Small intestine (tissue), 7 donors: Measurements from ENCODE around the gene GPLD1. TPM values are rescaled to one million over a fixed set of nuclear protein-coding genes. Genes with fewer than 3 reads are reported as not detected.
A peak's percentile ranks its signal among the peaks of the same experiment; 100 is the strongest.

Experiments
- DNase-seq, 2 donors: peaks; one replicate each; pipeline versions ENCODE4 v3.0.0 to v3.0.0-alpha.2; 2013
- FAIRE-seq: peaks from 2 replicates; lab custom pipeline; 2012; peaks lifted over from hg19 to GRCh38; lab: Jason Lieb, UNC
- H3K27ac ChIP-seq, 3 donors: one replicate each; pipeline ENCODE4 v1.5.1; 2013; ENCODE audit warnings: low read length in 2 of 3, mild to moderate bottlenecking in 2 of 3, control low read depth in 1 of 3, inconsistent platforms in 1 of 3, low read depth in 1 of 3, moderate library complexity in 1 of 3
- H3K27me3 ChIP-seq, 3 donors: one replicate each; pipeline ENCODE4 v1.6.1; 2013; ENCODE audit warnings: low read length in 3 of 3, inconsistent platforms in 1 of 3; ENCODE audit not compliant: control insufficient read depth in 3 of 3, insufficient read depth in 3 of 3
- H3K36me3 ChIP-seq, 3 donors: one replicate each; pipeline ENCODE4 v1.6.1; 2013; ENCODE audit warnings: low read length in 3 of 3, inconsistent platforms in 1 of 3, low read depth in 1 of 3, mild to moderate bottlenecking in 1 of 3, moderate library complexity in 1 of 3; ENCODE audit not compliant: control insufficient read depth in 3 of 3, insufficient read depth in 2 of 3
- H3K4me1 ChIP-seq, 3 donors: one replicate each; pipeline ENCODE4 v1.6.1; 2013; ENCODE audit warnings: low read length in 2 of 3, inconsistent platforms in 1 of 3, low read depth in 1 of 3, mild to moderate bottlenecking in 1 of 3, moderate library complexity in 1 of 3; ENCODE audit not compliant: control insufficient read depth in 3 of 3, insufficient read depth in 2 of 3
- H3K4me3 ChIP-seq, 3 donors: one replicate each; pipeline ENCODE4 v1.5.1; 2013; ENCODE audit warnings: low read length in 3 of 3, control low read depth in 1 of 3, inconsistent platforms in 1 of 3, low read depth in 1 of 3, mild to moderate bottlenecking in 1 of 3, moderate library complexity in 1 of 3
- H3K9me3 ChIP-seq, 2 donors: one replicate each; pipeline ENCODE4 v1.6.1; 2013; ENCODE audit warnings: low read depth in 1 of 2, low read length in 1 of 2; ENCODE audit not compliant: control insufficient read depth in 2 of 2, insufficient read depth in 1 of 2
- WGBS, 3 donors: extraction: QIAGEN DNeasy Blood & Tissue Kit; methylation state at CpG; one replicate each; pipeline ENCODE4 v1.1.7; 2013; 5-methylcytosine and 5-hydroxymethylcytosine counted together
- polyA plus RNA-seq, 4 donors: library from polyadenylated mRNA; stranded (reverse) in 3 of 4; unstranded in 1 of 4; fragments of 200-250 nt in 3 of 4; fragments of 120-200 nt in 1 of 4; gene quantifications; one replicate each; pipeline versions ENCODE4 v1.2.1 to v1.2.3, GENCODE V29; 2013
- donor health status: healthy with polysubstance abuse.
- donor health status: control.
- donor health status: control.
- donor health status: Bipolar disorder and iron deficiency.
- donor health status: healthy.

Gene GPLD1
- polyA plus RNA-seq, 4 donors, result 0.28 to 1.4 TPM; not detected in 2

DNA sequence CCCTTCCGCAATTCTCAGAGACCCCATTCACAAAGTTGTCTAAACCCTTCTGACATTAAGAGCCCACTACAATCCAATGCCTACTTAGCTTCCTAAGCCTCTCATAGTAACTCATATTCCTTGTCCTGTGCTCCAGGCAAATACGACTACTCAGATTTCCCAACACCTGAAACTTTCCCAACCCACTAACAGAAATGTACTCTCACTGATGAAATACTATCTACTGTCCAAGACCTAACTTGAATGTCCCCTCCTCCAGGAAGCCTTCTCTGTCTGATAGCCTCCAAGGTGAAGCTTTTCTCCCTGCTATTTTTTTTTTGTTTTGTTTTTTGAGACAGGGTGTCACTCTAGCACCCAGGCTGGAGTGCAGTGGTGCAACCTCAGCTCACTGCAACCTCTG lies 30.4 kb downstream of the GPLD1 start:
- Histone ChIP-seq H3K4me3 (no peak overlapping the region), H3K36me3 (peaks cover 0 to under 1% (median 0%) of the 10 kb centered on the region in 3 donors), H3K9me3 (no peaks in the 10 kb centered on the region), H3K4me1 (no peaks in the 10 kb centered on the region), H3K27ac (no peak overlapping the region), H3K27me3 (no peaks in the 10 kb centered on the region)
- FAIRE-seq (no peak), DNase-seq (no peak)
- WGBS, 3 donors, result 89 to 94% (median 91%) methylated on average over 2 of the region's 2 CpGs

DNA sequence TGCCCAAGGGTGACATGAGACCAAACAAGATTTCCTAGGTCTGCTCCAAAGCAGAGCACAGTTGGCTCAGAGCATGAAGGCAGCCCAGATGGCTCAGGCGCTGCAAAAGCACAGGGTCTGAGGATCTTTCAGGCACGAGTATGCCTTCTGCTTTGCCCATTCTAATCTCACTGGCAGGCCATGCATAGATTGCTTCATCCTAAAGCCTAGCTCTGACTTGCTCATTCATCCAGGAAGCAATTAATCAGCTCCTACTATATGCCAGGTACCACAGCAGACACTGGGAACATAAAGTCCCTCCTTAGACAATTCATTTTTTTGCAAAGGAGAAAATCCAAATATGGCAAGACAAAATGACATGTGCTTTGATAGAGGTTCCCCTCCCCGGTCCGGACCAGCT lies 31.2 kb downstream of the GPLD1 start:
- no peak overlapping the region for H3K4me3 ChIP-seq
- WGBS, 3 donors, result 58 to 67% (median 63%) methylated on average over 4 of the region's 4 CpGs
- H3K27ac ChIP-seq, result no peak overlapping the region
- FAIRE-seq (no peak), DNase-seq (no peak)
- no peaks in the 10 kb centered on the region for H3K9me3 ChIP-seq
- H3K36me3 ChIP-seq, result peaks cover 0 to 2% (median 0%) of the 10 kb centered on the region in 3 donors
- no peaks in the 10 kb centered on the region for H3K27me3 ChIP-seq
- H3K4me1 ChIP-seq, result no peaks in the 10 kb centered on the region

DNA sequence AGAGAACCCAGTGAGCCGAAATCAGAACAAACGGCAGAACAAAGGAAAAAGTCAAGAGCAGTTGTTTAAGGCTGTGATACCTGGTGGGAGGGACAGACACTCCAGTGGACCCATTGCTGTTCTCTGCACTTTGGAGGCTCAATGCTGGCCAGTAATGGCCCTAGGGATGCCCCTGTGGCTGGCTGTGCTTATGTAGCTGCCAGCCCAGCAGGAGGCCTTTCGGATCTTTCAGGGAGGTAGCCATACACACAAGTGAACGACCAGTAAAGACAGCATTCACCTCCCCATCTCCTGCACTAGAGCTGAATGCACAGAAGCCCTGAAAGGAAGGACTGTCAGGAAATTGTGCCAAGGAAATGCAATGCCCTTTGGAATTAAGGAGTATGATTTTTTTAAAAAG lies 34.3 kb downstream of the GPLD1 start:
- no peak overlapping the region for H3K4me3 ChIP-seq
- no peak for FAIRE-seq
- DNase-seq, result no peak
- no peaks in the 10 kb centered on the region for H3K9me3 ChIP-seq
- no peaks in the 10 kb centered on the region for H3K4me1 ChIP-seq
- H3K27ac ChIP-seq, result no peak overlapping the region
- 91 to 93% (median 92%) methylated on average over 4 of the region's 4 CpGs for WGBS, 3 donors
- H3K36me3 ChIP-seq, result peaks cover 0 to 2% (median 0%) of the 10 kb centered on the region in 3 donors
- H3K27me3 ChIP-seq, result no peaks in the 10 kb centered on the region

DNA sequence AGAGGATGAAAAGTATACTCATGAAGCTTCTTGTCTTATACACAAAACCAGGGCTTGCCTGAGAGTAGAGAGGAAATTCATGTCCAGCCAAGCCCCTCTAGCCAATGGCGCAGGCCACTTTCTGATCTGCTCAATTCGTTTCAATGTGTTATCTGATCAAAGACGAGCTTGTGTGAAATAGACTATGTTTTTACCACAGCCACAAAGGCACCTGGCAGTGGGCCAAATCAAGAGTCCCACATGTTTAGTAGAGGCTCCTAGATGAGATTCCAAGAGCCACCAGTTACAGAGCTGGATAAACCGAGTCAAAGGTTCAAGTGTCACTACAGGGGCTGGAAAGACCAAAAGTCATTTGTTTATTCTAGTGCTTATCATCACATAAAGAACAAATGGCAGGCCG lies 34.9 kb downstream of the GPLD1 start:
- Histone ChIP-seq H3K4me1 (no peaks in the 10 kb centered on the region), H3K36me3 (peaks cover 0 to 2% (median 0%) of the 10 kb centered on the region in 3 donors), H3K27me3 (no peaks in the 10 kb centered on the region), H3K4me3 (no peak overlapping the region), H3K9me3 (no peaks in the 10 kb centered on the region), H3K27ac (no peak overlapping the region)
- DNase-seq (no peak), FAIRE-seq (no peak)
- 81 to 90% (median 85%) methylated on average over 5 of the region's 5 CpGs for WGBS, 3 donors

DNA sequence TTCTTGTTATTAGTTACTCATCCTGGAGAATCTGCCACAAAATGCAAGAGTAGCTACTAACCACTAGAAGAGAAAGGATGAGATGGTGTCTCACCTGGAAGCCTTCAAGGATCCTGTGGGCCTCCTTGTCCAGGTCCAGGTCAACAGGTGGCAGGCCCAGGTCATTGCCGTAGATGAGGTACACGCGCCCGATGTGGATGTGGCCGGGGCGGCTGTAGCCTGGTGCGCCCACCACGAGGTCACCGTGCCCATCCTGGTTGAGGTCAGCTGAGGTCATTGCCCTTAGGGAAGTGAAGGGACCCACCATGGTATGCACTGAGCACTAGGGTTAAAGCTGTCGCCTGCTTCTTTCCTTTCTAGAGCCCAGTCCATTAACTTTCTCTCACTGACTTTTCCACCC lies 35.5 kb downstream of the GPLD1 start:
- Histone ChIP-seq H3K27ac (no peak overlapping the region), H3K9me3 (no peaks in the 10 kb centered on the region), H3K4me3 (no peak overlapping the region), H3K4me1 (no peaks in the 10 kb centered on the region), H3K36me3 (peaks cover 0 to 2% (median 0%) of the 10 kb centered on the region in 3 donors), H3K27me3 (no peaks in the 10 kb centered on the region)
- DNase-seq, result no peak
- 96 to 98% (median 97%) methylated on average over 10 of the region's 10 CpGs for WGBS, 3 donors
- FAIRE-seq, result no peak

DNA sequence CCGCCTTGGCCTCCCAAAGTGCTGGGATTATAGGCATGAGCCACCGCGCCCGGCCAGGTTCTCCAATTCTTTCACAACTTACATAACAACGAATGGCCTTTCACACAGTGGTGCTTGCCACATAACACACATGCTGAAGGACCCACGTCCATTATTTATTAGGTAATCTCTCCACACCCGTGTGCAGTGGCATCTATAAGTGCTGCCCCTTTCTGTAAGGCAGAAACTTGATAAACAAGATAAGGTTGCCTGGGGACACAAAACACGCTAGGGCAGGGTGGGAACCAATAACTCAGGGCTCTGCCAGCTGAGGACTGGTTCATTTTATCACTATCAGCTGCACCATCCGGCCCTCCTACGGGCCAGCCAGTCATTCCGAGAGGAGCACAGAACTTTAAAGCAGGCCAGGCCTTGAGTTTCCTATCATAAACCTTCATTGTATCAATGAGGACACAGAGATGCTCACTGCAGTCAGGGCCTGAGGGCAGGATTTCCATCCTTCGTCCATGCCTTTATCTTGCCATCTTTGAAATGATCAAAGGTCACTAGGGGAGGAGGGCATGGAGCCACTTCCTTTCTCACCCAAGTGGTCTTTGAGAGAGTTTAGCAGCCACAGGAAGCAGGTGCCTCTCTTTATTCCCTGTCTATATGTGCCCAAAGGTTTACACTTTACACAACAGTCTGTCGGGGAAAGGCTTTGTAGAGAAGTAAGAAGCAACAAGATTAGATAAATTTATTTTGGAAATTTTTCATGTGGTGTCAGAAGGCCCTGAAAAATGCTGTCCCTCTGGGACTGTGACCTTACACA lies 37.6 kb downstream of the GPLD1 start:
- Histone ChIP-seq H3K9me3 (no peaks in the 10 kb centered on the region), H3K27ac (no peak overlapping the region), H3K36me3 (peaks cover 0 to 2% (median 0%) of the 10 kb centered on the region in 3 donors), H3K27me3 (no peaks in the 10 kb centered on the region), H3K4me3 (no peak overlapping the region), H3K4me1 (no peaks in the 10 kb centered on the region)
- 56 to 68% (median 63%) methylated on average over 13 of the region's 13 CpGs for WGBS, 3 donors
- no peak for DNase-seq
- FAIRE-seq, result no peak

DNA sequence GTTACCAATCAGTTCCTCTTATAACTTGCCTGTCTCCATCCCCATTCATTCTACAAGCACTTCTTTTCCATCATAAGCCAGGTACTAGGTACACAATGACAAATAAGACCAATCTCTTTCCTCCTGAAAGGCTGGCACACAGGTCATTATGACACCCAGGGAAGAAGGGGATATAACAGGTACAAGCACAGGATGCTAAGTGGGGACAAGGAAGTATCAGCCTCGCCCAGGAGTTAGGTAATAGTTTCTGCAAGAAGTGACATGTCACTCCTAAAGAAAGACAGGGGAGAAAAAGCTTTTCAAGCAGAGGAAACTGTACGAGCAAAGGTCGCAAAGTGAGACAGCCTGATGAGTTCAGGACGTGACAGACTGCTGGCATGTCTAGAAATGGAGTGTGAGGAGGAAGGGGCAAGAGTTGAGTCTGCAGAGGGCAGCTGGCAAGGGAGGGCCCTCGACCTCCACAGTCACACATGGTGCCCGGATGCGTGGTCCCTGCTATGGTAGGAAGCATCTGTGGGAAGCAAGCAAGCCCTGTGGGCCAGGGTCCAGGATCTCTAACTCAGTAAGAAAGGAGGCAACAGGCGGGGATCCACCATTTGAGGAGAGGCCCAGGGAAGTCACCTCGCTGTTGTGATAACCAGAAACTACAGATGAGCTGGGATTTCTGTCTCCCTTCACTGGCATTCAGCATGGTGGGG lies 40.4 kb downstream of the GPLD1 start:
- DNase-seq (peak in 1 of 2 donors; percentile 15), FAIRE-seq (no peak)
- Histone ChIP-seq H3K36me3 (peaks cover 0 to 4% (median 0%) of the 10 kb centered on the region in 3 donors), H3K27me3 (no peaks in the 10 kb centered on the region), H3K4me1 (no peaks in the 10 kb centered on the region), H3K27ac (no peak overlapping the region), H3K4me3 (no peak overlapping the region), H3K9me3 (no peaks in the 10 kb centered on the region)
- WGBS, 3 donors, result 69 to 73% (median 70%) methylated on average over 9 of the region's 9 CpGs

DNA sequence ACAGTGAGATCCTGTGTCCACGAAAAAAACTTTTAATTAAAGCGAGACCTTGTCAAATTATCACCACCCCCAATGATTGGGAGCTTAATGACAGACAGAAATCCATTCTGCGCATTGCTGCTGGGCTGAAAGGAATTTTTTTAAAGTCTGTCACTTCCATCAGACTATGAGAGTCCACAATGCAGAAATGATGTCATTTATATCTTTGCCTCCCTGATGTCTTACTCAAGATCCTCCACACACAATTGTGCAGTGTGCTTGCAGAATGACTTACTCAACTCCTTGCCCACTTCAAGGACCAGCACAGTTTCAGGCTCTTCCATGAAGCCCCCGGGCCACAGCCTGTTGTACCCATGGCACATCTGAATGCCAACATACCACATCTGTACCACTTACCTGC lies 41.0 kb downstream of the GPLD1 start:
- H3K4me1 ChIP-seq, result no peaks in the 10 kb centered on the region
- 66 to 82% (median 71%) methylated on average over 4 of the region's 4 CpGs for WGBS, 3 donors
- FAIRE-seq, result no peak

More for the DNA sequence above, 41.0 kb downstream of the GPLD1 start:
- Histone ChIP-seq H3K9me3 (no peaks in the 10 kb centered on the region), H3K27me3 (no peaks in the 10 kb centered on the region), H3K27ac (no peak overlapping the region), H3K36me3 (peaks cover 0 to 2% (median 0%) of the 10 kb centered on the region in 3 donors), H3K4me3 (no peak overlapping the region)
- no peak for DNase-seq
